GM18909 (cell line): Measurements from ENCODE around the gene SLC9A3.
"Not testable (repeated sequence)": the region's sequence is repeated elsewhere in the genome, so short reads cannot be mapped to it uniquely, and the experiment has no call there.

ENCODE experiments used
- ATAC-seq: cut with Tn5 transposase; IDR thresholded peaks from one replicate; pipeline ENCODE4 v1.9.1; 2021; ENCODE audit warnings: mild to moderate bottlenecking; ENCODE audit not compliant: unreplicated experiment, poor library complexity

Gene SLC9A3

DNA sequence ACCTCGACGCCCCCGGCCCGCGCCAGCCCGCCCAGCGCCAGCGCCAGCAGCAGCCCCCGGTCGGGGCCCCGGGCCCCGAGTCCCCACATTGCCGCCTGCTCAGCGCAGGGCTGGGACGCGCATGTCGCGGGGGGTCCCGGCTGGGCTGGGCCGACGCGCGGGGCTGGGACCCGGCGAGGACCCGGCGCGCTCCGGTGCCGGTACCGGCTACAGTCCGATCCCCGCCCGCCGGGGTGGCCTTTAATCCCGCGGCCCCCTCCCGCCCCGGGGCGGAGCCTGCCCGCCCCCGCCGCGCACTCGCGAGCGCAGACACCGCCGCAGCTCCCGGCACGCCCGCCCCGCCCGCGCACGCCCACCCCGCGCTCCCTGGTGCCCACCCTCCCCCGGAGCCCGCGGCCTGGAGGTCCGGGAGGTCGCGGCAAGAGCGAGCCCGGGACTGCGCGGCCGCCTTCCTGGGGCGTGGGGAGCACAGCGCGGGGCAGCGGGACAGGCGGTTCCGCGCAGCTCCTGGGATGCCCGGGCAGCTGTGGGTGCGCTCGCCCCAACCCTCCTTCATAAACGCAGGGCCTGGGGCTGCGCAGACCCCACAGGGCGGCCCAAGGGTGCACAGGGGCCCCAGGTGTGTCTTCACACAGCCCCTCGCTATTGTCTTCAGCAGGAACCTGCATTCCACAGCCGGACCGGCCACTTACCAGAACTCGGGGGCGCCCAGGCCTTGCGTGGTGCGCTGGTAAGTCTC is at the start of gene SLC9A3:
Gene SLC9A3, minus strand, starts transcription at position 216 of the 739 bp plus-strand sequence.
- ATAC-seq, result no peak

DNA sequence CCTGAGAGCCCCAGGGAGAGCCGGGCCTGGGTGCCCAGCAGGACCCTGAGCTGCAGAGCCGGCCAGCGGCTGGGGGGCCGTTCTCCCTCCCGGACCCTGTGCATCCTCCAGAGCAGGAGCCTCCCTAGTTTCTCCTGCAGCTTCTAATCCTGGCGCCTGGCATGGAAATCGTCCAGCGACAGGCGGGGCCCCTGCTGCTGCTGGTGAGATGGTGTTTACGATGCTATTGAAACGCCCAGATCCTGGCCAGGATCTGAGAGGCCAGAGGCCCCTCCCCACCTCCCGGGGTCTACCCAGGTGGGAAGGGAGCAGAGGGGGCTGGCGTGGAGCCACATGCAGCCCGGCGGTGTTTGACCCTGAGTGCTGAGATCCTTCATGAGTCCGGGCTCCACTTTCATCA is 49.7 kb upstream of the SLC9A3 start:
- ATAC-seq, result no peak

DNA sequence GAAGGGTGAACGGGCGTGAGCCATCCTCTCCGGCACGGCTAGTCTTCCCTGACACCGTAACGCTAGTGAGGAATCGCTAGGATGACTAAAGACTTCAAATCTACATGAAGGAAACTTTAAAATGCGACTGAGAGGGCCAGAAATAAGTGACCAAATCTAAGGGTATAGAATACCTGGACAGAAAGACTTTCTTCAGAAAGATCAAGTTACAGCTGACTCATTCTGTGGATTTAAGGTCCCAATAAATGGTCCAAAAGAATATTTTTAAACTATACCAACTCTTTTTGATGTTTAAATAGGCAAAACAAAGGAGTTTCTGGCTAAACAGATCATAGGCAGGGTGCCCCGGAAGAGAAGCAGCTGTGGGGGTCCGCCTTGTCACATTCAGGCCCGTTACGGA is 49.0 kb upstream of the SLC9A3 start:
- ATAC-seq, result no peak

DNA sequence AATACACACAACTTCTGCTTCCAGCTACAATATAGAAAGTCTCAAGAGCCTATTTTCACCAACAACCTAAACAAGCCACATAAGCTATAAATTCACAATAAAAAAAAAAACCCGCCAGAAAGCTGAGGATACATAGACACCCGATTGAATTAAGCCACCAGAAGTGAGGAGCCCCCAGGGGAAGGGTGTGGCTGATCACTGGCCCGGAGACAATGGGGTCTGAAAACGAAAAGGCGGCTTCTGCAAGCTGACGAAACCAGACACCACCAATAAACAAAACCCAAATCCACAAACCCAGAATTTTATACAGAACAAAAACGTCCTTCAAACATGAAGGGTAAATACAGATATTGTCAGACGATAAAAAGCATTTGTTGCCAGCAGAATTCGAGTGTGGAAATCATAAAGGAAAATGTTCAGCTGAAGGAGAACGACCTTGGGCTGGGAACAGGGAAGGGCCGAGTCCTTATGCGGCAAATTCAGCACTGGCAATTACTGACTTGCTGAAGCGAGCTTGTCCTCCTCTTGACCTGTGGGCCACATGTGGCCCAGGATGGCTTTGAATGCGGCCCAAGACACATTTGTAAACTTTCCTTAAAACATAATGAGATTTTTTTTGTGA is 48.3 kb upstream of the SLC9A3 start:
- ATAC-seq, result no peak

DNA sequence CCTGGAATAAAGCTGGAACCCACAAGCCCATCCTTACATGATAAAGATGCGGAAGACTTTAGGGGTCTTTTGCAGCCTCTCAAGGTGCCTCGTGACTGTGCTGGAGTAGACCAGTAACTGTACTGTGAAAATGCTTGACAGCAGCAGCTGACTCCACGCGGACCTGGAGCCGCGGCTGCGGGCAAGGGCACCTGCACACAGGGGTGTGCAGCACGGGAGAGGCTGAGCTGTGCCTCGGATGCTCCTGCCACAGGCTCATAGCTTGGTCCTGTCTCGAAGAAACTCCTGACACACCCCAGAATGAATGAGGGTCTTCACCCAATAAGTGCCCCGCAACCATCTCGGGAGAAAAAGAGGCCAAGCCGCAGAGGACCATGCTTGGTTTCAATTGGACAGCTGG is 47.5 kb upstream of the SLC9A3 start:
- ATAC-seq, result no peak

DNA sequence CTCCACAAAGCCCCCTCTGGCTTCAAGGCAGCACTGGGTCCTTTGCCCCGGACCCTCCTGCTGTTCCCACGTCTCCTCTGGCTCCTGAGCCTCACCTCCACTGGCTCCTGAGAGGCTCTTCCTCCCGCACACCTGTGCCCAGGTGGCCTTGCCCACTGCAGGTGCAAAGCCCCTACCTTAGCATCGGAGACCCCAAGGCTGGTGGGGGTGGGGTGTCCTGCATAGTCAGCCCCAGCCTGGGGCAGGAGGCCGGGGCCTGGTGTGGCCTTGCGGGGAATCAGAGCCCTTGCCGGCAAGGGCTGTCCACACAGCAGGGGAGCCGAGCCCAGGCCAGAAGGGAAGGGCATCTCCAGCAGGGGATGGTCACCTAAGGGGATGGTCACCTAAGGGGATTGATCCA is 46.6 kb upstream of the SLC9A3 start:
- no peak for ATAC-seq

DNA sequence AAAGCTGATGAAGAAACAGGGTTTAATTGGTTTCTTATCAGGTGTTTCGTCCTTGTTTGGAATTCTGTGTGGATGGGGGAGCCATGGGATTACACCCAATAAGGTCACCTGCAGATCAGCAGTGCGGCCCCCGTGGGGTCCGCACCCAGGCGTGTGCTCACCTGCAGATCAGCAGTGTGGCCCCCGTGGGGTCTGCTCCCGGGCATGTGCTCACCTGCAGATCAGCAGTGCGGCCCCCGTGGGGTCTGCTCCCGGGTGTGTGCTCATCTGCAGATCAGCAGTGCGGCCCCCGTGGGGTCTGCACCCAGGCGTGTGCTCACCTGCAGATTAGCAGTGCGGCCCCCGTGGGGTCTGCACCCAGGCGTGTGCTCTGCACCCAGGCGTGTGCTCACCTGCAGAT is 46.2 kb upstream of the SLC9A3 start:
- ATAC-seq, result no peak

DNA sequence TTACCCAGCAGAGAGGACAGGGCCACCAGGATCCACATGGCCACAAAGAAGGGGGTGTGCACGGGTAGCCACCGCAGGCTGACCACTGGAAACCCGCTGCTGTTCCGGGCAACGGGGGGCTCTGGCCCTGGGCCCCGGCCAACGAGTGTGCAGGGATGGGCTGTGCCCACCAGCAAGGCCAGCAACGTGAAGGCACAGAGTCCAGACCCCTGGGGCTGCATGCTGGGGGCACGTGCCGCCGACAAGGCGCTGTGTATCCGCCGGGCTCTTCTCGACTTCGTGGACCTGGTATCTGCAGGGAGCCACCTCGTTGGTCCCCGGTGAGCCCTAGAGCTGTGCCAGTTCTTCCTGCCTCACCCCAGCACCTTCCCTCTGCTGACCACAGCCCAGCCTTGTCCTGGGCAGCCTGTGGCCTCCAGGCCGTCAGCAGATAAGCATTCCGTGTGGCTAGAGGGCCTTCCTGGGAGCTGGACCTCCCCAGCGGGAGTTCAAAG is 45.7 kb upstream of the SLC9A3 start:
- ATAC-seq, result no peak

DNA sequence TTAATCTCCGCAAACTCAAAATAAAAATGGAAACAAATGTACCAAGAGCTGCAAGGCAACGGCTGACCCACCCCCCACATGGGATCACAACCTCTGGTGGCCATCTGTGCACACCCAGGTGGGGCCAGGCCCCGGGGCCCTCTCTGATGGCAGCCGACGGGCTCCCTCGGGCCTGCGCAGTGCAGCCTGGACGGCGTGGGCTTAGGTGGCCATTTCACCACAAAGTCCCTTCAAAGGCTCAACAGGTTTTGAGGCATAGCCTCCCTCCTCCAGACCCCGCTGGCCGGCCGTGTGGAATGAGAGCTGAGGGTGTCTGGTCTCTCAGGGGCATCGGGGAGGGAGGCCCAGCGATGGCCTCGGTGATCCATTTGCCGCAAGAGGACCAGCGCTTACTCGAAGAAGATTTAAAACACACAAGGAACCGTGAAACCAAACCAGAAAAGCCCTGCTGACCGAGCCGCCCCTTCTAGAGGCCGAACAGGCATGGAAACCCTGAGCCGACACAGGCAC is 45.2 kb upstream of the SLC9A3 start:
- ATAC-seq, result no peak

DNA sequence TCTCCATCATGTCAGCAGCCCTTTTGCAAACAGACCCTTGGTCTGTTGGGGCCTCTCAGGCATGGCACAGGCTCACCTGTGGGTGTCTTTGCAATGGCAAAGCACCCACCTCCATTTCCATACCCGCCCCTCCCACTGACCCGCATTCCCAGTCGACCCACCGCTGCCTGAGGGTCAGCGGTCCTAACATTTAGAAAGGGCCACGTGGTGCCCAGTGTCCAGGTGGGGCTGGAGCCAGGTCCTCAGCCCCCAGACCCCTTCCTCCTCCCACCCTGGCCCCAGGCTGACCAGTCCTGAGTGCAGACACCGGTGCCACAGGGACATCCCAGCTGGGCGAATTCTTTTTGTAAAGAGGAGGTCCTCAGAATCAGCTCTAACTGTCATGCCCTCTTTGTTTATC is 44.6 kb upstream of the SLC9A3 start:
- ATAC-seq, result no peak

DNA sequence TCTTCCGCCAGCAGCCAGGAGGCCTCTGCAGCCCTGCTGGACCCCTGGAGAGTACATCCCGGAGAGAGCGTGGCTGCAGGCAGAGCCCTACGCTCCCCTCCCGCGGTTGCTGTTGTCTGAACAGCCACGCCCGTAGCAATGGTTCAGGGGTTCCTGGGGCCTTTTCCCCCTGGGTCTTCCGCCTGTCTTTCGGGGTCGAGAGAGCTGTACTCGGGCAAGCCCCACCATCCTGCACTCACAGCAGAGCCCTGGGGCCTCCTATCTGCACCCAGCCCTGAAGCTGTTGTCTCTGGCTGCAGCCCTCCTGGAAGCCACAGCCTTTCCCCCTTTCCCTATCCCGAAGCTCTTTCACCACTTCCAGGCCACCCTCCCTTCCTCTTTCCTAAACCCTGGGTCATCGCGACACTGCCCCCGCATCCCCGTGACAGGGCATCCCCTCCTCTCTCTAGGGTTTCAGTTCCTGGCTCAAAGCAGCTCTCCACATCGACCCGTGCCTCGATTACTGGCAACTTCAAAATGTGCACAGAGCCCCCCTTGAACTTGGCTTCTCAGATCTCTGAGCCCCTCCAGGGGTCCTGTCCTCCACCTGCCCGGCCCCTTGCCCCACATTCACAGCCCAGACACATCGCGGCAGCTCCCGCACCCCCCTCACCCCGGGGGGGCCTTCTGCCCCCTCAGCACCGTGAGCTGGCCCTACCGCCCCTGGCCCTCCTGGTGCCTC is 44.0 kb upstream of the SLC9A3 start:
- no peak for ATAC-seq

DNA sequence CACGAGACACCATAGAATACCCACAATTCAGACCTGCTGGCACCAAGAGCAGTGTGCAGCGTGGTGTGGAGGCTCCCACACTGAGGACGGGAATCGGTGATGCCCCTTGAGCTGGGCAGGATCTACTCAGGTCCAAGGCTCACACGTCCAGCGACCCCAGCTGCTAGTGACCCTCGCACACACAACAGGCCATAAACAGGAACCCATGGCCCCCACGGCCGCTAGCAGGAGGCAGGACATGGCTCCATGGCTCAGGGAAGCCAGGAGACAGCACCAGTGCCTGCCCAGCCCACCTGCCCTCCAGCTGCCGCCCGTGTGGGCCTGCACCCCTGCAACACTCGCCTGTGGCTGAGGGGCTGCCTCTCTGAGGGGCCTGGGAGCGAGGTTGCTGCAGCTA is 43.4 kb upstream of the SLC9A3 start:
- no peak for ATAC-seq

DNA sequence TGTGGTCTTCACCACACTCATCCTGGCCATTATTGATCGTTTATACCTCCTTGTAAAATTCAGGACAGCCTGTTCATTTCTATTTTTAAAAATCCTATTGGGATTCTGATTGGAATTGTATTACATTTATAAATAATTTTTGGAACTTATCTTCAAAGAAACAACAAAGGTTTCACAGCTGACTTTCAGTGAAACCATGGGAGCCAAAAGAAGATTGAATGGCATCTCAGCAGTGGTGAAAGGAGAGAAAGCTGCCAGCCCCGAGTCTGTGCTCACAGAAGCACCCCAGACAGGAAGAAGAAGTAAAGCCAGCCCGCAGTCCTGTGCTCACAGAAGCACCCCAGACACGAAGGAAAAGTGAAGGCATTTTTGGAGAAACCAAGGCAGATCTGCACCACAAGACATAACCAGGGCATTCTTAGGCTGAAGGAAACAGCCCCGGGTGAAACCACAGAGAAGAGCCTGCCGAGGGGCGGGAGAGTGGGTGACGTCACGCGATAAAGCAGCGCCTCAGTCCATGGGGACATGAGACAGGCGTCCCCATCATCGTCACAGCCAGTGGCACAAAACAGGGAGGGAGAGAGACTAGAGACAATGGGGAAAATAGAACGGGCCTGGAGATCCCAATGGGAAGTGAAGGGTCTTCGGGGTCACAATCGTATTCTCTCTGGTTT is 42.5 kb upstream of the SLC9A3 start:
- ATAC-seq, result no peak

DNA sequence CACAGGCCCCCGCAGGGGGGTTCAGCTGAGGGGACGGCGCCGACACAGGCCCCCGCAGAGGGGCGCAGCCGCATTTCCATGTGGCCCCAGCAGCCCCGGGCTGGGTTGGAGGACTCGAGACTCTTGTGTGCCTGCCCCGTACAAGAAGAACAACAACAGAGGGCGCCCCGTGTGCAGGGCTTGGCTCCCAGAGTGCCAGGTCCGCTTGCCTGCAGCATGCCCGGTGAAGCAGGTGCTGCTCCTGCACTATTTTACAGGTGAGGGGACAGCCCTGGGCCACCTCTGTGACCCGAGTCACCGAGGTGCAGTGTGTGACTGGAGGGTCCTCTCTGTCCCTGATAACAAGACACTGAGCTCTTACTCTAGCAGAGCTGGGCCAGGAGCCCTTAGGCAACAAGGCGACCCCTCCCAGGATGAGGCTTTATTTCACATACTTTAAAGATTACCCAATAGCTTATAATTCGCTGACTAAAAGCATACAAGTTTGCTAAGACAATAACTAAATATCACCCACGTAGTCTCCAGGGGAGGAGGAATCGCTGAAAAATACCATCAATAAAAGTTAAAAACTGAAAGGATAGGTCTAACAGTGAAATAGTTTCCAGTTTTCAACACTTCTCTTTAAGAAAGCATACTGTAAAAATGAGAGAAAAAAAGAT is 41.7 kb upstream of the SLC9A3 start:
- ATAC-seq, result no peak

DNA sequence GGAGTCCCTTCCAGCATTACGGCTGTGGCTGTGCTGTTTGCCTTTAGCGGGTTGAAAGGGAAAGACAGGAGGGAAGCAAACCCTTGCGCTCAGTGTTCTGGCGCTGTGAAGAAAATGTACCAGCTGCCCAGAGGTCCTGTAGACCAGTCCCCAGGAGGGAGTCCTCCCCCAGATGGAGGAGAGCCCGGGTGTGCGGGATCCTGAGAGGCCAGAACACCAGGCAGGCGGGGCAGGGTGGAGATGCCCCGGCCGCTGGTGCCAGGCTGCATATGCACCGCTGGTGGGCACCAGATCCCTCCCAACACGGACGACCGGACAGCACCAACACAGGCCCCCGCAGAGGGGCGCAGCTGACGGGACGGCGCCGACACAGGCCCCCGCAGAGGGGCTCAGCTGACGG is 37.2 kb upstream of the SLC9A3 start:
- ATAC-seq, result no peak

DNA sequence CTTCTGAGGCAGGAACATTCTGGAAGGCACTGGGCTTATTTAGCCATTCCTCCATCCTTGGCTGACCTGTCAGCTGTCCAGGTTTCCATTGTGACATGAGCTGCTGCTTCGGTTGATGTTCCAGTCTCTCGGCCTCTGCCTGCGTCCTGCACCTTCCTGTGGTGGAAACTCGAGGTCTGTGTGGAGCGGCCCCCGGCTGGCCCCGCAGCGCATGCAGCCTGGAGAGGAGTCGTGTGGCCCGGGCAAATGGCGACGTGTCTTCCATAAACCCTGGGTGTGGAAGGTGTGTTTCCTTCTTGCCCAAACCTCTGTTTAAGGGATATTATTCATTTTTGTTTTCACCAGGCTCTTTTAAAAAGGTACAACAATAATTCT is 36.5 kb upstream of the SLC9A3 start:
- no peak for ATAC-seq

DNA sequence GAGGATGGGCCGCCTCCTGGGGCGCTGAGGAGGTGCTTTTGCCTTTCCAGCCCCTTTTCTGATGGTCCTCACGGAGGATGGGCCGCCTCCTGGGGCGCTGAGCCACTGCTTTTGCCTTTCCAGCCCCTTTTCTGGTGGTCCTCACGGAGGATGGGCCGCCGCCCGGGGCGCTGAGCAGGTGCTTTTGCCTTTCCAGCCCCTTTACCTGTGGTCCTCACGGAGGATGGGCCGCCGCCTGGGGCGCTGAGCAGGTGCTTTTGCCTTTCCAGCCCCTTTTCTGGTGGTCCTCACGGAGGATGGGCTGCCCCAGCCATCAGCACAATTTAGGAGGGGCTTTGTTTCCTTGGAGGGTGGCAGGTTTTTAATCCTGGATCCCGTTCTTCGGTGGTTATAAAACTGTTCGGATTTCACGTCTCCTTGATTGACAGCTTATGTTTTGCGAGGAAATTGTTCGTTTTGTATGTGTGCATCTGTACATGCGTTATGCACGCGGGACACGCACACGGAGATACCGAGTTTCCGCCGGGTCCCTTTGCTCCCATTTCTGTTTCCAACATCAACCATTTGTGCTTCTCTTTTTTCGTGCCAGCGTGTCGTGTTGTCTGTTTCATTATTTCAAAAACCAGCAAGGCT is 34.7 kb upstream of the SLC9A3 start:
- no peak for ATAC-seq

DNA sequence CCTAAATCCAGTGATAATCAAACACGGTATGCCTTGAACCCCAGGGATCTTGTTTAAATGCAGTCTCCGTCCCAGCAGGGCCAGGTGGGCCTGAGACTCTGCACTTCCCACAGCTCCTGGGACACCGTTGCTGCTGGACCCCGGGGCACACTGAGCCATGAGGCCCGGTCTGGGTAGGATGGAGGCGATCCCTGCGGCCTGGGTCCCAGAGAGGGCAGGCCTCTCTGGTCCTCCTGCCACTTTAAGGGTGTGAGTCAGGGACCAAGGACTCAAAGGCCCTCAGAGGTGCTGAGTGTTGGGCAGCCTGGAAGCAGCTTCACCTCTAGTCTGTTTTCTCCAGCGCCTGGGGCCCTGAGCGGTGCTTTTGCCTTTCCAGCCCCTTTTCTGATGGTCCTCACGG is 34.1 kb upstream of the SLC9A3 start:
- ATAC-seq, result no peak

DNA sequence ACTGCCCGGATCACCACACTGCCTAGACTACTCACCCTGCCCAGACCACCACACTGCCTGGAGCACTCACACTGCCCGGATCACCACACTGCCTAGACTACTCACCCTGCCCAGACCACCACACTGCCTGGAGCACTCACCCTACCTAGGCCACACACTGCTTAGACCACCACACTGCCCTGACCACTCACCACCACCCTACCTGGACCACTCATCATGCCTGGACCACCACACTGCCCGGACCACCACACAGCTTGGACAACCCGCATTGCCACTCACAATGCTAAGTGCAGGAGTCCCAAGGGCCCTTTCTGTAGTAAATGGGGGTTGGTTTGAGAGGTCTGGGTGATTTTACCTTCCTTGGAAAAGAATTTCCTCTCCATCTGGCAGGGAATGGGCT is 33.7 kb upstream of the SLC9A3 start:
- not testable (repeated sequence) for ATAC-seq

DNA sequence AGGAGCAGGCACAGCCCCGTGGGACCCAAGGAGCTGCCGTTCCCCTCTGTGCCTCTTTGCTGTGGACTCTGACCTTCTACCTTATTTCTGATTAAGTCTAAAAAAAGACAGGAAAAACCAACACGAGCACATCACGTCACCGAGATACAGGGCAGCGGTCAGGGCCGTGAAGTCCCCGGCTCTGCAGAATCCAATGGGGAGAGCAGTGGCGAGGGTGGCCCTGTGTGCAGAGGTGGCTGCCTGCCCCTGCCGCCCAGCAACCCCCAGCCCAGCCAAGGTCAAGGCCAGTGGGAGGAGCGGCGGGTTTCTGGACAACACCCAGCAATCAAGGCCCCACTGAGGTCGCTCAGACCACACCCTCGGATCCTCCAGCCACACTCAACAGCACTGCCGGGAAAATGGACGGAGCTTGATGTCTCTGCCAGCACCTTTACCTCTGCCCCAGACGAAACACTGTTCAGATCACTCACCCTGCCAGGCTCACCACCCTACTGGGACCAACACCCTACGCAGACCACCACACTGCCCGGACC is 32.7 kb upstream of the SLC9A3 start:
- ATAC-seq, result no peak
